ENCODE results near the gene IMMT. TPM values are rescaled to one million over a fixed set of nuclear protein-coding genes. Genes with fewer than 3 reads are reported as not detected.

Gene IMMT
- total and polyA plus RNA-seq, 2 donors (not counting 3 experiments of a cell fraction or from before 2014, with no cell fraction given), result 35.6 to 112 TPM

DNA sequence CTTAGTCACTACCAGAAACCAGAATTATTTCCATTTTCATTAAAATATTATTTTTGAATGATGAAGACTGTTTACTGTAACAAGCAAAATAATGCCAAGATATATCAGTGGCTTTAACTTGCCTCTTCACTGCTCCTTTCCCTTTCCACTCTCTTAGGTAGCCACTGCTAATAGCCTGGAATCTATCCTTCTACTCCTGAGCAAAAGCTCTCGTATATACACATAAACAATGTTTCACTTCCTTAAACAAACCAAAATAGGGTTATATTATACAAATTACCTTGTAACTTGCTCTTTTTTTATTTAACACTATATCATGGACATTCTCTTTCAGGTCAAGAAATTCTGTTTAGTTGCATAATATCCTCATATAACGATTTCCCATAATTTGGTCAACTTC lies 20.8 kb downstream of the IMMT start:
- Histone ChIP-seq H3K36me3 (ENCODE audit: control insufficient read depth in 2 of 2, extremely low read depth in 1 of 2, insufficient read depth in 2 of 2, low read length in 2 of 2) (peaks cover 0 to 6% of the 10 kb centered on the region in 2 experiments), H4K20me1 (replicated peaks; ENCODE audit: control insufficient read depth, extremely low read depth, insufficient read depth, low read length) (peaks cover 2% of the 10 kb centered on the region), H3K79me2 (ENCODE audit: control insufficient read depth, insufficient read depth, low read length) (peaks cover 23% of the 10 kb centered on the region), H3K4me3 (replicated peaks in 1 of 3; ENCODE audit: insufficient read depth in 1 of 3, low read depth in 1 of 3, low read length in 3 of 3) (no peak overlapping the region), H3K4me1 (ENCODE audit: control insufficient read depth, extremely low read depth, insufficient read depth, low read length) (no peaks in the 10 kb centered on the region), H3K9me3 (replicated peaks; ENCODE audit: control insufficient read depth, insufficient read depth, low read length) (no peaks in the 10 kb centered on the region), H3K9me1 (replicated peaks; ENCODE audit: control insufficient read depth, extremely low read depth, insufficient read depth, low read length) (no peaks in the 10 kb centered on the region), H3K4me2 (ENCODE audit: insufficient read depth, low read length) (no peak overlapping the region), H2AFZ (ENCODE audit: low read depth, low read length) (no peak overlapping the region), H3K27ac (ENCODE audit: insufficient read depth, low read depth, low read length) (no peak overlapping the region), H3K27me3 (ENCODE audit: control insufficient read depth in 2 of 2, insufficient read depth in 2 of 2, low read length in 2 of 2) (no peaks in the 10 kb centered on the region), H3K9ac (replicated peaks; ENCODE audit: extremely low read depth, insufficient read depth, low read length) (no peak overlapping the region)
- FAIRE-seq (no peak), DNase-seq (ENCODE audit: low read depth, low spot score) (no peak)
- intact Hi-C loops (cut with micrococcal nuclease) (loop anchor here (5.0 kb wide), 1 partner anchor 47 kb away; no protein-coding TSS in a partner anchor), dilution Hi-C loops (cut with MboI; ENCODE audit: extremely low pct_ligation_motif_present, low sequenced_read_pairs) (no loop called here)
- CTCF ChIA-PET, result no interaction called here
- TF ChIP-seq GATA2 (IDR thresholded peaks at IDR 0.05; ENCODE audit: insufficient read depth, insufficient read length, low read depth, low read length) (no peak), FOS (IDR thresholded peaks at IDR 0.05; ENCODE audit: borderline replicate concordance, insufficient read depth, low read length) (no peak), POLR2A (IDR thresholded peaks at IDR 0.05; ENCODE audit: low read depth, low read length) (no peak), JUN (IDR thresholded peaks at IDR 0.05; ENCODE audit: borderline replicate concordance, insufficient read depth, insufficient read length, low read depth) (no peak), POLR2AphosphoS5 (IDR thresholded peaks at IDR 0.05; ENCODE audit: insufficient read depth, low read depth, low read length) (no peak), EZH2 (IDR thresholded peaks at IDR 0.05; ENCODE audit: borderline replicate concordance, low read depth, low read length, severe bottlenecking) (no peak), MYC (IDR thresholded peaks at IDR 0.05; ENCODE audit: low read depth, low read length) (no peak)
- TF ChIP-seq, protein P1, sequence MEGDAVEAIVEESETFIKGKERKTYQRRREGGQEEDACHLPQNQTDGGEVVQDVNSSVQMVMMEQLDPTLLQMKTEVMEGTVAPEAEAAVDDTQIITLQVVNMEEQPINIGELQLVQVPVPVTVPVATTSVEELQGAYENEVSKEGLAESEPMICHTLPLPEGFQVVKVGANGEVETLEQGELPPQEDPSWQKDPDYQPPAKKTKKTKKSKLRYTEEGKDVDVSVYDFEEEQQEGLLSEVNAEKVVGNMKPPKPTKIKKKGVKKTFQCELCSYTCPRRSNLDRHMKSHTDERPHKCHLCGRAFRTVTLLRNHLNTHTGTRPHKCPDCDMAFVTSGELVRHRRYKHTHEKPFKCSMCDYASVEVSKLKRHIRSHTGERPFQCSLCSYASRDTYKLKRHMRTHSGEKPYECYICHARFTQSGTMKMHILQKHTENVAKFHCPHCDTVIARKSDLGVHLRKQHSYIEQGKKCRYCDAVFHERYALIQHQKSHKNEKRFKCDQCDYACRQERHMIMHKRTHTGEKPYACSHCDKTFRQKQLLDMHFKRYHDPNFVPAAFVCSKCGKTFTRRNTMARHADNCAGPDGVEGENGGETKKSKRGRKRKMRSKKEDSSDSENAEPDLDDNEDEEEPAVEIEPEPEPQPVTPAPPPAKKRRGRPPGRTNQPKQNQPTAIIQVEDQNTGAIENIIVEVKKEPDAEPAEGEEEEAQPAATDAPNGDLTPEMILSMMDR (IDR thresholded peaks at IDR 0.05; ENCODE audit: extremely low read depth in 1 of 2, insufficient read depth in 1 of 2, low read depth in 1 of 2, low read length in 2 of 2), result no peak
- TF ChIP-seq, protein P2, sequence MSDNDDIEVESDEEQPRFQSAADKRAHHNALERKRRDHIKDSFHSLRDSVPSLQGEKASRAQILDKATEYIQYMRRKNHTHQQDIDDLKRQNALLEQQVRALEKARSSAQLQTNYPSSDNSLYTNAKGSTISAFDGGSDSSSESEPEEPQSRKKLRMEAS (IDR thresholded peaks at IDR 0.05; ENCODE audit: insufficient read depth, insufficient read length), result no peak
- BruUV-seq (replicated peaks), result no TSS peak
- POLR2A ChIA-PET, result no interaction called here

Measured in endothelial cell of umbilical vein (primary cell).